ENCODE measurements around the gene FAM135A.
A peak's percentile ranks its signal among the peaks of the same experiment; 100 is the strongest.

The FAM135A gene
- total RNA-seq = 13.8 to 20.4 reads per million in 2 donors

DNA sequence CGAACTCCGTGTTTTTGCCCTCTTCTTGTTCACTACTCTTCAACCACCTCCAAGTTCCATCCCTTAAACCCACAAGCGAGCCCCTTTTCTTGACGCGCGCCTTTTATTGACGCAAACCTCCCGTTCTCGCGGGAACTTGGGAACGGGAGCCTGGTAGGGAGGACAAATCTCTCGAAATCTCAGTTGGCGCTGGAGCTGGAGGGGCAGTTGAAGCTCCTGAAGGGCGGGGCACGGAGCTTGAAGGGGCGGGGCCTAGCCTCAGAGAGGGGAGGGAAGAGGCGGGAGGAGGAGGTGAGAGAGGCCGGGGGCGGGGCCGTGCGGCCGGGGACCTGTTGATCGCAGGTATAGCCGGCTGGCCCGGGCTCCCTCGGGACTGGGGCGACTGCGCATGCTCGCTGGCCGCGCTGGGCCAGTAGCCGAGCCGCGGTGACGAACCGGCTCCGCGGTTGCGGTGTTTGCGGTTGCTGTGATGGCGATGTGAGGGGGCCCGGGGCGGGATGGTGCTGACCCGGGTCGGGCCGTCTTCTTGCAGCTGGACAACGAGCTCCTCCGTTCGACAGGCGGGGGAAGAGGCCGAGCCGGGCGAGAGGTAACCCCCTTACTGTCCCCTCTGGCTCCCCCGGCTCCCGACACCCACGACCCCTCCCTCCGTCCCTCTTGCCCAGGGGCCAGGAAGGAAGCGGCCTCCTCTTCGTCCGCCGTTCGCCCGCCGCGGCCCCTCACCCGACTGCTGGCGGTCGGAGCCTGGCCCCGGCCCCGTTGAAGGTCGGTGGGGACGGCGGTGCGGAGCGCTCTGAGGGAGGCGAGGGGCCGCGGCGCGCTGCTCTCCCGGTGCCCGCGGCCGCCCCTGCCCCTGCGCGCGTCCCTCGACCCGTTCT lies at the start of gene FAM135A:
FAM135A (plus strand) TSS at position 395 of the 878 bp plus-strand sequence. CDS start 14,835 bp downstream, outside the sequence.
- DNase-seq = peak; percentile 91

- no peak for DNase-seq
These were observed 49.4 kb upstream of the FAM135A start for GRCh38 chr6:70363741-70364493.

DNA sequence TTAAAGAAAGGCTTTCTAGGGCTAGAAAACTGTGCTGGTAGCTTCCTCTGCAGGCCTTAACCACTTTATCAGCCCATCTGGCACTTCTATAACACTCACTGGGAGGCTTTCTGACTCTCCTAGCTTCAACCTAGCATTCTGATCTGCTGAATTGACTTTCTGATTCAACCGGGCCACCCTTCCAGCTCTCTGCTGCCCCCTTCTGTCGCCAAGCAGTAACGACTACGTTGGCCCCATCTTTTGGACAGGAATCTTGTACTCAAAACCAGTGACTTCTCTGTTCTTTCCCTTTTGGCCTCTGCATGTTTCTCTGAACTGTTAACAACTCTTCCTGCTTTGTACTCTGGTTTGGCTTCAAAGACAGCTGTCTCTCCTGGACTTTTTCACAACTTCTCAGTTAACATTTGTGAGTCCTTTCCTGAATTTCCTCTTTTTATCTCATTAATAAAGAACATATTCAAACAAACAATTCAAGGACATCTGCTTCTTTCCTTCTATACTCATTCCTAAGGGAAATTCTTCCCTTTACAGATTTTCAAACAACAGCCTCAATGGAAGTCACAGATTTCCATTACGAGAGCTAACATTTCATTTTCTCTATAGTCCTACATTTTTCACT lies 43.9 kb upstream of the FAM135A start:
- DNase-seq = peak; percentile 53

DNA sequence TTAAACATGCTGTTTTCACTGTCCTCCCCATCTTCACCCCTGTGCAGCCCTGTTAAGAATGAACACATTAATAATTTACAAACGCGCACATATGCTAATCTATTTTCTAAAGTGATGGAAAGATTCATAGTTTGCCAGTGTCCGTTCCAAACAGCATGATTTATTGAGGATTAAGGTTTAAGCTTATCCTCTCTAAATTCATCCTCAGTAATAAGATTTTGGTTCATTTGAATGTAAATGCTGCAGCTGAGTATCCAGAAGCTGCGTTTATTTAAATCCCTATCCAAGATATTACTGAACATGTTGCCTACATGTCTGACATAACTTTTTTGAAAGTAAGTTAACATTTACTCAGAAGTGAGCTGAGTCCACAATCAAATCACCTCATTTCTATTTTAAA lies 42.8 kb upstream of the FAM135A start:
- no peak for DNase-seq

- no peak for DNase-seq
These were observed 41.7 kb upstream of the FAM135A start for GRCh38 chr6:70371454-70372105.

GRCh38 chr6:70375166-70375565 lies 38.1 kb upstream of the FAM135A start:
- no peak for DNase-seq

- DNase-seq = no peak
These were observed 37.4 kb upstream of the FAM135A start for GRCh38 chr6:70375882-70376281.

DNA sequence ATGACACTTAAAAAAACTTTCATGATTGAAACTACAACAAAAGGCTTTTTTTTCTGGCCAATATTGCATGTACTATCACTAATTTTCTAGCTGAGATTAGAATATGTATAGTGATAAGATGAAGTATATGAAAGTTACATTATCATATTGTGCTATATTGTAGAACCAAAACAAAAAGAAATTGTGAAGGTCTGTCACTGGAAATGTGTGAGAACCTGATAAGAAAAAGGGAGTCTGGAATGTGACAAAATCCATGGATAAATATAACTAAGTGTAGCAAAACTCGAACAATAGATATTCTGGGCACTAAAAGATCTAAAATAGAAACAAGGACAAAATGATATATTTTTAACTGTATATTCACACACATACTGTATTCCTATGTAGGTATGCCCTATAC lies 36.7 kb upstream of the FAM135A start:
- no peak for DNase-seq

DNA sequence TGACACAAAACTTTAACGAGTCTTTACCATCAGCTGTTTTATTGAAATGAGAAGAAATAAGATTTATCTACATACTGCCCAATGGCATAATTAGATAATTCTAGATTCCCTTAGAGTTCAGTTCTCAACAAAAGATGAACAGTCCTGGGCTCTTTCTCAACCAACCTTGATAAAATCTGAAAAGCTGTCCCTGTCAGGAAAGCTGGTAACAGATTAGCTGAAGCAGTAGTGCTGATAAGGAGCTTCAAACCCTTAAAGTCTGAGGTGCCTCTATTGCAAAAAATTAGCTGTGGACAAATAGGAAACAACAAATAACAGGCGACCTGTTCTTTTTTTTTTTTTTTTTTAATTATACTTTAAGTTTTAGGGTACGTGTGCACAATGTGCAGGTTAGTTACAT lies 35.9 kb upstream of the FAM135A start:
- no peak for DNase-seq

DNA sequence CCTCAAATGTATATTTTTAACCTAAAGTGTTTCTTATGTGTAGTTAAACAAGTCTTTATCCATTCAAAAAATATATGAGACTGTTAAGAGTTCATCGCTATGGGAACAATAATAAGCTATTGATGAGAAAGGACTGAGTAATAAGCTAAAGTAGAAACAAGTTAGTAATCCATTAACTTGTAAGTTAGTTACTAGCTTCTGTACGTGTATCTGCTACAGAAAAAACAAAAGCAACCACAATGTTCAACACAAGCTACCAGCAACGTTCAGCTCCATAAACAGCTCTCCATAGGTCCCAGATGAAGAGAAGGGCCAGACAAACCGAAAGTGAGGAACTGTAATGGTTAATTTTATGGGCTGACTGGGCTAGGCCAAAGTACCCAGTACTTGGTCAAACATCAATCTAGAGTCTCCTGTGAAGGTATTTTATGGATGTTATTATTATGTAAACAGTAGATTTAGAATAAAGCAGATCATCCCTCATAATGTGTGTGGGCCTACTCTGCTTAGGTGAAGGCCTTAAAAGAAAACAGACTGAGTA lies 33.8 kb upstream of the FAM135A start:
- no peak for DNase-seq

DNA sequence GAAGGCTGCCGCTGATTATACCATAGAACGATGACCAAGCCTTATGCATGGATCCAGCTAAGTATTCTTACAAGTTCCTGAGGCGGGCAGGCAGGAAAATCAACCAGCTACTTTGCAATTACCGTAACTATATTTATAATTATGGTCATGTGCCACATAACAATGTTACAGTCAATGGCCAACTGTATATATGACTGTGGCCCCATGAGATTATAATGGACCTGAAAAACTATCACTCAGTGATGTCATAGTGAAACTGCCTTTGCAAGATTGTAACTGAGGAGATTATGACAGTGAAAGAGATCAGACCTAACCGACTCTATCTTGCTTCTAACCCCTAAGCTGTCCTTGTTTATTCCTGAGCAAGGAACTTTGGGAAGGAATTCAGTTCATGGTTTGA lies 33.1 kb upstream of the FAM135A start:
- DNase-seq = no peak

- DNase-seq = no peak
These were observed 32.4 kb upstream of the FAM135A start for GRCh38 chr6:70380771-70381416.

- DNase-seq = no peak
These were observed 31.9 kb upstream of the FAM135A start for GRCh38 chr6:70381417-70381782.

GRCh38 chr6:70385901-70386300 lies 27.4 kb upstream of the FAM135A start:
- DNase-seq = no peak

DNA sequence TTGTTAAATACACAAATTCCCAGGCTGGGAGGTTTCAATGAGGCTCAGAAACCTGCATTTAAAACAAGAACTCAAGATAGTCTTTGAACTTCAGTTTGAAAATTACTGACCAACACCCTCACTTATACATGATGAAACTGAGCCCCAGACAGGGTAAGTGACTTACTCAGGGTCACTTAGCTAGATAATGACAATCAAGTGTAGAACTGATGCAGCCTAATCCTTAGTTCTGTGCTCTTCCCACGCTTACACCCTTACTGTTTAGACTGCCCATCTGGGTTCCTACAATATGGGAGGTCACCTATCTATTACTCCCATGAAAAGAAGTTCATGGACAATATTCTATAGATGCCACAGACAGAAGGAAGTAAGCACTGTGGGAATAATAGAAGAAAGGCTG lies 24.5 kb upstream of the FAM135A start:
- no peak for DNase-seq

- DNase-seq = no peak
These were observed 24.0 kb upstream of the FAM135A start for GRCh38 chr6:70389261-70389660.

DNA sequence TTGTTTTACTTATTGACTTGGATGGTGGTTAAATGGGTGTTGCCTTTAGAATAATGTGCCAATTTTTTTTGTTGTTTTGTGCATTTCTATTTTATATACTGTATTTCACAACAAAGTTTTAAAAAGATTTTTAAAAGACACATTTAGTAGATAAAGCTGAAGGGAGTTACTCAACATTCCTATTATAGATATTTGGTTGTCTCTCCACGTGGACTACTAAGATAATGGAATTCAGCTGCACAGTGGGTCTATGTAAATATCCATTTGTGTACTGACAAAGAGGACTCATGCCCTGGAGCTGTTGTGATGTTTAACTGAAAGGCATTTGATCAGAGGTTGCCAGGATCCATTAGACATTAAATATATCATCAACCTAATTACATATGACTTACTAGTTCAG lies 23.2 kb upstream of the FAM135A start:
- no peak for DNase-seq

DNA sequence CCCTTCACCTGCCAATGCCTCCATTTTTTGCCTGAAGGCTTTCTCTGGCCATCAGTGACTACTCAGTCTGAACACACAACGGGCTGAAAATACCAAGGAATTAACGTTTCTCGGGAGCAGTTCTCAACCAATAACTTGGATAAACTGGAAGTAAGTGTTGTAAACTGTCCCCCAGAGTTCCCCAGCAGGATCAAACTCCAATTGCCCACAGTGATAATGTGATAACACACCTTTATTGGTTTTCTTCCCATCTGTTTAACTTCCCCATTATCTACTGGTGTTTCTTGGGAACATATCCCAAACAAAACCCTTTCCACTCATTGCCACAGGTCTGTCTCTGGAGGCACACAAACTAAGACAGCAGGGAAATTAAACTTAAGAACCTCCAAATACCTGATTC lies 21.8 kb upstream of the FAM135A start:
- no peak for DNase-seq

GRCh38 chr6:70394518-70395300 lies 18.6 kb upstream of the FAM135A start:
- DNase-seq = no peak

GRCh38 chr6:70395301-70395672 lies 18.0 kb upstream of the FAM135A start:
- no peak for DNase-seq

DNA sequence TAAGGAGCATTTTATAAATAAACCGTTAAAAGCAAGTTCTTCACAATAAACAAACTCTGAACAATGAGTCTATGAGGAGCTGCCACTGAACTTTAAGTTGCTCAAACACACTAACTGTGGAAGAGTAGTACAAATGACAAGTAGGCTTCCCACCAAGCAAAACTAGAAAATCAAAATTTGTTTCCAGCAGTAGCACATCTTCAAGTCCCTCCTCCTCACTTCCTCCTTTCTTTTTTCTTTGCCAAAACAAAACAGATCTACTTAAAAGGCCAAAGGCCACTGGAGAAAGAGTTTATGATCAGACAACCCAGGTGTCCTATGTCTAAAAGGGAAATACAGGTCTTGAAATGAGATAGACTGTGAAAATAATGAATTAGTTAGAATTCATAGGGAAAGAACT lies 17.1 kb upstream of the FAM135A start:
- DNase-seq = no peak

All from T-helper 9 cell (primary cell).